ENCODE data around the gene CLIC4.
"Not testable (repeated sequence)": the region's sequence is repeated elsewhere in the genome, so short reads cannot be mapped to it uniquely, and the experiment has no call there.

CLIC4 gene

DNA sequence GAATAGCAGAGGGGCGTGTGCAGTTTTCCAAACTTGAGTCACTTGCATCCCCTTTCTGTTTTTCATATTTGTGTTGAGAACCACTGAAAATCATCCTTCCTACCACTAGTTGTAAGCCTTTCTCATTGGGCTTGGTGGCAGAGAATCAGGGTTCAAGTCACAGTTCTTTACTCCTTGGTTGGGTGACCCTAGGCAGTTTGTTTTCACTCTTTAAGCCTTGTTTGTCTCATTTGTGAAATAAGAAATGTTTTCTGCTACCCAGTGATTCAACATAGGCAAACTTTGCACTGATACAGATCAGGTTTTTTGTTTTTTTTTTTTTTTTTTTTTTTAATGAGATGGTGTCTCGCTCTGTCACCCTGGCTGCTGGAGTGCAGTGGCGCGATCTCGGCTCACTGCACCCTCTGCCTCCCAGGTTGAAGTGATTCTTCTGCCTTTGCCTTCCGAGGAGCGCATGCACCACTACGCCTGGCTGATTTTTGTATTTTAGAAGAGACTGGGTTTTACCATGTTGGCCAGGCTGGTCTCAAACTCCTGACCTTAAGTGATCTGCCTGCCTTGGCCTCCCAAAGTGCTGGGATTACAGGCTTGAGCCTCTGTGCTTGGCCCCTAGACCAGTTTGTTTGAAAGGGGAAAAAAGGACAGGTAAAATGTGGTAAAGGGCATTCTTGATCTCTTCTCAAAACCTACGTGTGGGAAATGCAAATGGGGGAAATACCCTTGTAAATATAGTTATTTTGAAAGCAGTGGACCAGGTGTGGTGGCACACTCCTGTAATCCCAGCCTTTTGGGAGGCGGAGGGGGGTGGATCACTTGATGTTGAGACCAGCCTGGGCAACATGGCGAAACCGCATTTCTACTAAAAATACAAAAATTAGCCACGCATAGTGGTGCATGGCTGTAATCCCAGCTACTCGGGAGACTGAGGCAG, 3.2 kb downstream of the CLIC4 start:
- DNase-seq: no peak

DNA sequence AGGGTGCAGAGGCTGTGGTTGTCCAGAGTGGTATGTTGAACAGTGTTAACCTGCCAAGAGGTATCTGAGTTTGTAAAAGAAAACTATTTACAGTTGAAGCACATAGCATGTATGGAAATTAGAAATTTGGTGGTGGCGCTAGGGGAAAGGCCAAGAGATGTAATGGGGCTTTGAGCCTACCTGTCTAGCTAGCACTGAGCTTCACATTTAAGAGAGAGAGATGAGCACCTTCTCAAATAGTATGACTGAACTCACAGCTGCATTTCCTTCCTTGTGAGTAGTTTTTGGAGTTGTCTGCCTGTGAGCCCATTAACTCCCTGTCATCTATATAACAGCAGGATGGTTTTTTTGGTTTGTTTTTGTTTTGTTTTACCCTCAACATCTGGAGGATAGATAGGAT, 4.0 kb downstream of the CLIC4 start:
- DNase-seq: no peak

DNA sequence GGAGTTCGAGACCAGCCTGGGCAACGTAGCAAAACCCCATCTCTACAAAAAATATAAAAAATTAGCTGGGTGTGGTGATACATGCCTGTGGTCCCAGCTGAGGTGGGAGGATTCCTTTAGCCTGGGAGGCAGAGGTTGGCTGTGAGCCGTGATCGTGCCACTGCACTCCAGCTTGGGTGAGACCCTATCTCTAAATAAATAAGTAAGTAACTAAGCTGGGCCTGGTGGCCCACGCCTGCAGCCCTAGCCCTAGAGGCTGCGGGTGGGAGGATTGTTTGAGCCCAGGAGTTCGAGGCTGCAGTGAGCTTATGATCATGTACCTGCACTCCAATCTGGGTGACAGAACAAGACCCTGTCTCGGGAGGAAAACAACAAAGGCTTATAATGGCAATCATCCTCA, 4.6 kb downstream of the CLIC4 start:
- DNase-seq: no peak

DNA sequence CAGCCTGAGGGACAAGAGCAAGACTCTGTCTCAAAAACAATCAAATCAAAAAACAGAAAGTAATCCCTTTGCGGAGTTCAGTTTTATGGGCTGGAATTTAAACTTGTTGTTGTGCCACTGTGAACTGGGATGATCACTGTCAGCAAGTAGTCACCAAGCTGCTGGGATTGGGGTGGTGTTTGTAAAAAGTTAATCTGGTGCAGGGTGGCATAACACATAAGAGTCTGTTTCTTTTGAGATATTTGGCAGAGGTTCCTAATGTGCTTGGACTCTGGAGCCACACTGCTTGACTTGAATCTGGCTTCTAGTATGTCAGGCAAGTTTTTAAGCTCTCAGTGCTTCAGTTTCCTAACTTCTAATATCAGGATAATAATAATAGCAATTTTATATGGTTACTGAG, 6.6 kb downstream of the CLIC4 start:
- DNase-seq: no peak

DNA sequence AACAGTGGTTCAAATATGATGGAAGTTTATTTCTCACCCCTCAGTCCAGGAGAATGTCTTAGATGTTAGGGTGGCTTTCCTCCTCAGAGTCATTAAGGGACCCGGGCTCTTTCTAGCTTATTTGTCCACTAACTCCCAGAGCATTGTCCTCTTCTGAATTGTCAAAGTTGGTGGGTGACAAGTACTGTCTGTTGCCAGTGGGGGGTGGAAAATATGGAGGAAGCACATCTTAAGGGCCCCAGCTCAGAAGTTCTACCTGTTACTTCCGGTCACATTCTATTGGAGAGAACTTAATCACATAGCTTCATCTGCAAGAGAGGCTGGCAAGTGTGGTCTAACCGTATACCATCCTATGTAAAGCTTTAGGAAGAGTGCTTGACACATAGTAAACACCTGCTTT, 7.1 kb downstream of the CLIC4 start:
- DNase-seq: no peak

DNA sequence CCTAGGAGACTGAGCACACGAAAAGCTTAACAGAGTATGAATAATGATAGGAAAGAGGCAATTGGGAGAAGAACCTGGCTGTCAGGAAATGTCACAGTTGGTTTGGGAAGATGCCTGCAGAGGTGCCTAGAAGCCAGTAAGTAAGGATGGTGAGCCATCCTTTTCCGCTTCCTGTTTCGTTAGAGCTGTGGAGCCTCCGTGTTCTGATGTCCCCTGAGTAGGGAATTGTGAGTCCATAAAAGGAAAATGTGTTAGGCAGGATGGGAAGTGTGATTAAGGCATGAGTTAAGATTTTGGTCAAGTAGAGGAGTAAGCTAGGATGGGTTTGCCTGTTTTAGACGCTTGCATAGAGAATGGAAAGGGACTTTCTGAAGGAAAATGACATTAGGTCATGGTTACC, 9.0 kb downstream of the CLIC4 start:
- no peak for DNase-seq

DNA sequence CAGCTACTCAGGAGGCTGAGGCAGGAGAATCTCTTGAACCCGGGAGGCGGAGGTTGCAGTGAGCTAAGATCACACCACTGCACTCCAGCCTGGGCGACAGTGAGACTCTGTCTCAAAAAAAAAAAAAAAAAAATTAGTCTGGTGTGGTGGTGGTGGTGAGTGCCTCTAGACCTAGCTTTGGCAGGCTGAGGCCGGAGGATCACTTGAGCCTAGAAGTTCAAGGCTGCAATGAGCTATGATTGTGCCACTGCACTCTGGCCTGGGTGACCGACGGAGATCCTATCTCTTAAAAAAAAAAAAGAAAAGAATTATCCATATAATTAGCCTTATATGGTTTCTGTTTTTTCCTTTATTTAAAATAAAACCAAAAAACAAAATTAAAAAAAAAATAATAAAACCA, 10.1 kb downstream of the CLIC4 start:
- not testable (repeated sequence) for DNase-seq

DNA sequence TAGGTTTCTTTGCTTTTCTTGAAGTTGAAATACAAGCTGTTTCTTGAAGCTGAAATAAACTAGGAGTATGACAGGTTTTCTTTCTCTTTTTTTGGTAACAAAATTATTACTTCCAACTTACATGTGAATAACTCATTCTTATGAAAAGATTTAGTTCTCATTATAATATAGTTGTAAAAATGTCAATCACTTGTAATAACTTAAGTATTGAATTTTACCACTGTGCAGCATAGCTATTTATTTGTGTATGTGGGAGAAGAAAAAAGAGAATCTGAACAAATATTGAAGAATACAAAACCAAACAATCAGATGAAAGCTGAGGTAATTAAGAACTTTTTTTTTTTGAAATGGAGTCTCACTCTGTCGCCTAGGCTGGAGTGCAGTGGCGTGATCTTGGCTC, 11.1 kb downstream of the CLIC4 start:
- DNase-seq: no peak

DNA sequence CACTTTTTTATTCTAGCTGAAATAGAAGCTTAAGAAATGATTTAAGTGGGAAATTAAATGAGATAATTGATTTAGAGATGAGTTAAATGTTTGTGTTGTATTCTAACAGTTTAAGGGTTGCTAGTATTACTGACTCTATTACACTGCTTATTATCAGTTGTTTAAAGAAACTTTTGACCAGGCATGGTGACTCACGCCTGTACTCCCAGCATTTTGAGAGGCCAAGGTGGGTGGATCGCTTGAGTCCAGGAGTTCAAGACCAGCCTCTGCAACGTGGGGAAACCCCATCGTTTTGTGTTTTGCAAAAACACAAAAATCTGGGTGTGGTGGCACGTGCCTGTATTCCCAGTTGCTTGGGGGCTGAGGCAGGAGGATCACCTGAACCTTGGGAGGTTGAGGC, 14.2 kb downstream of the CLIC4 start:
- no peak for DNase-seq

DNA sequence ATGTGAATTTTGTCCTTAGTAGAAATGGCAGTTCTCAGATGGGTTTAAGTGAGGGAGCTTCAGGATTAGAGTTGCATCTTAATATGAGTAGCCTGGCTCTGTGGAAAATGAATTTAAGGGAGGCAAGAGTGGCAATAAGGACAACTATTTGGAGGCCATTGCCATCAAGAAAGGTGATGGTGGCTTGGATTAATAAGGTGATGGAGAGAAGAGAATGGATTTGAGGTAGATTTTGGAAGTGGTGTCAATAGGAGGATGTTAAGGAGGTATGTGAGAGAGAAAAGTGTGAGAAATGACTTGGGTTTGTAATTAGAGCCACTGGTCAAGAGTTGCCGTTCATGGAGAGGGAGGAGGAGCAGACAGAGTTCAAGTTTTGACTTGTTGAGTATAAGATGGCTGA, 16.3 kb downstream of the CLIC4 start:
- no peak for DNase-seq

DNA sequence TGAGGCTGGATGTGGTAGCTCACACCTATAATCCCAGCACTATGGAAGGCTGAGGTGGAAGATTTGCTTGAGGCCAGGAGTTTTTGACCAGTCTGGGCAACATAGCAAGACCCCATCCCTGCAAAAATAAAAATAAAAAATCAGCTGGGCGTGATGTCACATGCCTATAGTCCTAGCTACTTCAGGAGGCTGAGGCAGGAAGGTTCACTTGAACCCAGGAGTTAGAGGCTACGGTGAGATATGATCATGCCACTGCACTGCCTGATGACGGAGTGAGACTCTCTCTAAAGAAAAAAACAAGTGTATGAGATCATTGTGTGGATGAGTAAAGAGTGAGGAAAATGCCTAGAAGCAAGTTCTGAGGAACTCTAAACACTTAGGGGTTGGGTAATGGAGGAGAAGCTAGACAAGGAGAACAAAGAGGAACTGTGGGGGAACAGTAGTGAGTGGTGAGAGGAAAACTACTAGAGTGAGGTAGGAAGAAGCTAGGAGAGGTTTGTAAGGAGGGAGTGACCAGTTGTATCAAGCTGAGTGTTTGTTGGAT, 17.0 kb downstream of the CLIC4 start:
- DNase-seq: no peak

DNA sequence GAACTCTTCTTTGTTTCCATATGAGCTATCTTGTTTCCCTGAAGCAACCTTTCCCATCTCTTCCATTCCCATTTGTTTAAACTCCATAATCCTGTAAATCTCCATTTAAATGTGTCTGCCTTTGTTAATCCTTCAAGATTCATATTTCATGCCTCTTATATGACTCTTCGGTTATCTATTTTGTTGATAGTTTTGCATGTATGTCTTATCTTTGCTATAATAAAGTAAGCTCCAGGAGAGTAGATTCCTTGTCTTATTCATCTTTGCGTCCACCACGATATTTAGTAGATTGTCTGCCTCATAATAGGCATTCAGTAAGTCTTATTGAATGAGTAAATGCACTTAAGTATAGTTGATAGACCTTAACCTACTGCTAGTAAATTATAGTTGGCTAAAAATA, 18.4 kb downstream of the CLIC4 start:
- DNase-seq: no peak

DNA sequence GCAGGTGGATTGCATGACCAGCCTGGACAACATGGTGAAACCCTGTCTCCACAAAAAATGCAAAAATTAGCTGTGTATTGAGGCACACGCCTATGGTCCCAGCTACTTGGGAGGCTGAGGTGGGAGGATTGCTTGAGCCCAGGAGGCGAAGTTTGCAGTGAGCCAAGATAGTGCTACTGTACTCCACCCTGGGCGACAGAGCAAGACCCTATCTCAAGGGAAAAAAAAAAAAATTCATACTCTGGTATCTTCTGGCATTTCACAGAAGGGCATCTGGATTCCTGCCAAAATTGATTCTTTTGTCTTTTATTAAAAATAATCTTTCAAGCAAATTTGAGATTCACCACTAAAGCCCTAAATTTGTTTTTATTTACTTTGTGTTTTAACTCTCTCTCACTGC, 19.2 kb downstream of the CLIC4 start:
- DNase-seq: no peak

DNA sequence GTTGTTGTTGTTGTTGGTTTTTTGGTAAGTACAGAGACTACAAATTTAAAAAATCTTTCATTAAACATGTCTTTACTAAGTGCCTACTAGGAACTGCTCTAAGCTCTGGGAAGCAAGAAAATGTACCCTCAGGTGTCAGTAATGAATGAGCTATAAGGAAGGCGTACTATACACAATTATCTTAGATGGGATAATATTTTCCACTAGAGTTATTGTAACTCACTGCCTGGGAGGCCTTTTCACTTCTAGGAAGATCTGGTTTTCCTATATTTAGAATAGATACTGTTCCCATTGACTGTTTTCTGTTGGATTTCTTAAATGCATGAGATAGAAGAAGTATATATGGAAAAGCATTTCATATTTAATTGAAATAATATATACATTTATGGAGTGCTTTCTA, 19.6 kb downstream of the CLIC4 start:
- no peak for DNase-seq

DNA sequence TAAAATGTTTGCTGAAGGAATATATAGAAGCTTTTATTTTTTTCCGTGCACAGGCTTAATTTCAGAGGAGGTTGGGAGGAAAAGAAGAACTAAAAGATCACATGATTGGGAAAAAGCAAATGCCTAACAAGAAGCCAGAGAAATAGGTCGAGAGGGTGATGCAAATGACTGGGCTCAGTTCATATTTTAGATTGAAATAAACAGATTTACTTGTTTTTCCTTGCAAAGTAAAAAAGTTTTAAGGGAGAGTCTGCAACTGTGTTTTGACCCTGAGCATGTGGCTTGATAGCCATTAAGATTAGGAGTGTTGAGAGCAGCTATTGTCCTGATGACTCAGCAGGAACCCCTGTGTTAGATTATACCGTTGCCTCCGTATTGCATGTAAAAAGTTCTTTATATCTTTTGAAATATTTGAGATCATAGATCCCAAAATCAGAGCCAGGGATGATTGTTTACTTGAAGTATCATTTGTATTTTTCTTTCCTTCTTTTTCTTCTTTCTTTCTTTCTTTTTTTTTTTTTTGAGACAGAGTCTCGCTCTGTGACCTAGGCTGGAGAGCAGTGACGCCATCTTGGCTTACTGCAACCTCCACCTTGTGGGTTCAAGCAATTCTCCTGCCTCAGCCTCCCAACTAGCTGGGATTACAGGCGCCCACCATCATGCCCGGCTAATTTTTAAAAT, 20.2 kb downstream of the CLIC4 start:
- DNase-seq: no peak

DNA sequence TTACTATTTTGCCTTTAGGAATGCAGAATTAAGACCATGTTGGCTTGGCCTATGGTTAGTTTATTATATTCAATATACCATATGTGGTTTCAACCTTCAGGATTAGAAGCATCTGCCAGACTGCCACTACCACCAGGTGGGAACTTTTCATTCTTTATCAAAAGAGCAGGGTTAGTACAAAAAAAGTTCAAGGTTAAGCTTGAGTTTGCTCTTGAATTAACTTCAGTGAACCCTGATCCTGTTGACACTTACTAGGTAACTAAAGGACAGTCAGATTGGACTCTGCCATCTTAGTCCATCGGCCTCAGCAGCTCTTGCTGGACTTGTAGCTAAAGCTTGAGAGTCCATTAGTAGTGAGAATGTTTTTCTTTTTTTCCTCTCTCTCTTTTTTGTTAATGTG, 22.1 kb downstream of the CLIC4 start:
- no peak for DNase-seq

DNA sequence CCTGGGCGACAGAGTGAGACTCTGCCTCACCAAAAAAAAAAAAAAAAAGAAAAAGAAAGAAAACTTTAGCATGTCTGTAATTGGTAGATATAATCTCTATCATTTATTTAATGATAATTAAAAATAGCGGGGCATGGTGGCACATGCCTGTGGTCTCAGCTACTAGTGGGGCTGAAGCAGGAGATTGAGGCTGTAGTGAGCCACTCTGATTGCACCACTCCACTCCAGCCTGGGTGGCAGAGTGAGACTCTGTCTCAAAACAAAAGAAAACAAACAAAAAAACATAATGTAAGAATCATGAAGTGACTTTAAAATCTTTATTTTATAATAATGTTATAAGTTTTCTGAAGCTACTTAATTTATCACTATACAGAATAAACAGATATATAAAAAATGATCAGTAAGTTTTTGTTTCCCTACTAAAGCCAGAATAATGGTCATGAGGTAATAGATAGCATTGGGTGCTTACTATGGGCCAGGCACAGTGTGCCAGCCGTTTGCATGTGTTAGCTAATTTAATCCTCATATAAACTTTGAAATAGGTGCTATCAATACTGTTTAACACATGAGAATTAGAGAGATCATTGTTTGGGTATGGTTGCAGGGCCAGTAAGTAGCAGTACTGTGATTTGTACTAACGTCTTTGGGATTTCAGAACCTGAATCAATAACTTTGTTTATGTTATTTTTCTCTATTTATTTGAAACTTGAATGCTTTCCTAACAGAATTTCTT, 23.8 kb downstream of the CLIC4 start:
- no peak for DNase-seq

DNA sequence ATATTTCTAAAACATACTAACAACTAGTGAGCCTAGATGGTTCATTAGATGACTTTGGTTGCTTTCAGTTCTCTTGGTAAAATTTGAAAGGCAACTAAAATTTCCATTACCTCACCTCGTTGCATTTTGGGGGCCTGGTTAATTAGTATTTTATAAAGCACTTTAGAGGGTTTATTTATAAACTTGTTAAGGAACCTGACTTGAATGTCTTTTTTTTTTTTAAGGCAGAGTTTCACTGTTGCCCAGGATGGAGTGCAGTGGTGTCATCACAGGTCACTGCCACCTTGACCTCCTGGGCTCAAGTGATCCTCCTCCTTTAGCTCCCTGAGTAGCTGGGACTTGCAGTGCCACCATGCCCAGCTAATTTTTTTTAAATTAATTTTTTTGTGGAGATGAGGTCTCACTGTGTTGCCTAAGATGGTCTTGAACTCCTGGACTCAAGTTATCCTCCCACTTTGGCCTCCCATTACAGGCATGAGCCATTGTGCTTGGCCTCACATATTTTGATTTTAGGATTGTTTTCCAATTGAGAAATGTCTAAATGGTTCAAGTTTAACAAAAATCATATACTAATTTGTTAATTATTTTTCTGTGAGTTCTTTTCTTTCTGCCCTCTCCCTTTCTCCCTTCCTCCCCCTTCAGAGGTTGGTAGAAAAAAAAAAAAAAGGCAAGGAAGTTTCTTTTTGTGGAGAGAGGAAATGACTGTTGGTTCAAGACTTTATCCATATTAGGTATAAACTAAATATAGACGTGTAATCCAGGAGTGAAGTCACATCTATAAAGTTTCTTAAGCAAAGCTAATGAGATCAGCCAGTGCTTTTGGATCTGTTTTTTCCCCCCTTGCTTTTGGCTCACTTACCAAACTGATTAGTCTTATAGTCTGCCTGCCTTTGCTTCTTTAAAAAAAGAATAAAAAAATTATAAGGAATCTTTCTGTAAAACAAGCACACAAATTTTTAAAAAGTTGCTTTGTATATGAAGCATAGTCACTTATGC, 24.7 kb downstream of the CLIC4 start:
- DNase-seq: no peak

DNA sequence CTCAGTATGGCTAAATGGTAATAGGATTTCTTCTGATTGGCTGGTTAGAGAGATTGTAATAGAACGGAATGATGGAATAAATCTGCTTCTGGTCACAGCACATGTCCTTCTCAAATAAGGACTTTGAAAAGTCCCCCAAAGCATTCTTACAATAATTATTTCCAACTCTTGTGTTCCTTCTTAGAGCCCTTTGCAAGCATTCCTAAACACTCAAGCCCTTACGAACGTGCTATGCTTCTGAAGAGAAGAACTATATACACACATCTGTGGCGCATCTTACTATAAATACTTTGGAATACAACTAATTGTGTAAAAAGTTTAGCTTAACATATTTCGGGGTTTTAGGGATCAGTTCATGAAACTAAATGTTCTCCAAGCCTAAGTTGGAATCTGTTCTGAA, 25.6 kb downstream of the CLIC4 start:
- no peak for DNase-seq

DNA sequence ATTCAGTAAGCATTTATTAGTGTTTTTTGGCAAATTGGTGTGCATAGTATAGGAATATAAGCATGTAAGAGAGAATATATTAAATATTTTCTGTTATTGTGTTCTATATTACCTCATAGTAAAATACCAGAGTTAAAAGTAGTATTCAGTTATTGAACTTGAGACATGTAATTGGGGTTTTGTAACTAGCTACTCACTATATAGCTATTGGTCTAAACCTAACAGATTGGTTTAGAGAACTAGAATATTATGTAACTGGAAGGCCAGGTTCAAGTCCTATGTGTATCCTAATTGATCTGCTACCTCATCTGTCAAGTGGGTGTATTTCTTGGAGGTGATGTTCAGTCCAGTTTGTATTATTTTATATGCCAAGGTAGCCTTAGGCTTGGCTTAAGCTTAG, 26.3 kb downstream of the CLIC4 start:
- no peak for DNase-seq

DNA sequence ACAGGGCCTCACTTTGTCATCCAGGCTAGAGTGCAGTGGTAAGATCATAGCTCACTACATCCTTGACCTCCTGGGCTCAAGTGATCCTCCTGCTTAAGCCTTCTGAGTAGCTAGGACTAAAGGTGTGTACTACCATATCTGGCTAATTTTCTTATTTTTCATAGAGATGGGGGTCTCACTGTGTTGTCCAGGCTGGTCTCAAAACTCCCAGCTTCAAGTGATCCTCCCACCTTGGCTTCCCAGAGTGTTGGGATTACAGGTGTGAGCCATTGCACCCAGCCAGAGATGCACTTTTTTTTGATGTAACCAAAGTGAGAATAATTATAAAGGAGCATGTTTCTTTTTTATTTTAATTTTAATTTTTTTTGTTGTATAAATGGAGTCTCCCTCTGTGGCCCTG, 28.4 kb downstream of the CLIC4 start:
- no peak for DNase-seq

DNA sequence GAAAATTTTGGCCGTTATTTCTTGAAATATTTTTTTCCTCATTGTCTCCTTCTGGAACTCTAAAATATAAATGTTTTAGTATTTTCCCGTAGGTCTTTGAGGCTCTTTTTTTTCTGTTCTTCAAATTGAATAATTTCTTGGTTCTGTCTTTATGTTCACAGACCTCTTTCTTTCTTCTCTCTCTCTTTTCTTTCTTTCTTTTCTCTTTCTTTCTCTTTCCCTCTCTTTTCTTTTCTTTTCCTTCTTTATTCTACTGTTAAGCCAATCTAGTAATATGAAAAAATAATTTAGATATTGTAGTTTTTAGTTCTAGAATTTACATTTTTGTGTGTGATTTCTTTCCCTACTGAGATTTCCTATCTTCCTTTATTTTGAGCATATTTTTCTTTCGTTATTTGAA, 30.1 kb downstream of the CLIC4 start:
- no peak for DNase-seq
